Nephron (organoid): ENCODE data around the gene ART3.

Source experiments
- H3K27ac Mint-ChIP-seq, 3 experiments: 2 replicates each; pipeline ENCODE4 v1.8.0; 2020; ENCODE audit warnings: mixed read lengths in 3 of 3, mild to moderate bottlenecking in 2 of 3, moderate library complexity in 1 of 3
- H3K27me3 Mint-ChIP-seq: 2 replicates; pipeline ENCODE4 v1.8.0; 2021; ENCODE audit warnings: low read depth, mild to moderate bottlenecking, moderate library complexity, mixed read lengths
- H3K36me3 Mint-ChIP-seq: 2 replicates; pipeline ENCODE4 v1.8.0; 2020; ENCODE audit warnings: low read depth, mixed read lengths
- H3K4me1 Mint-ChIP-seq: 2 replicates; pipeline ENCODE4 v1.8.0; 2020; ENCODE audit warnings: mixed read lengths
- H3K4me3 Mint-ChIP-seq, 3 experiments: 2 replicates each; pipeline ENCODE4 v1.8.0; 2020; ENCODE audit warnings: mild to moderate bottlenecking in 3 of 3, mixed read lengths in 3 of 3, moderate library complexity in 2 of 3
- H3K9me3 Mint-ChIP-seq: 2 replicates; pipeline ENCODE4 v1.8.0; 2020; ENCODE audit warnings: mixed read lengths
- CTCF ChIP-seq, 3 experiments: fragments of 200-600 bp; sonication (generic); IDR thresholded peaks; one replicate each; pipeline ENCODE4 v1.5.0; 2021; ENCODE audit warnings: antibody characterized with exemption in 3 of 3; ENCODE audit not compliant: unreplicated experiment in 3 of 3

Gene ART3

GRCh38 chr4:76117536-76117935 is 43.0 kb downstream of the ART3 start:
- Mint-ChIP-seq H3K4me3 (no peak overlapping the region), H3K4me1 (no peaks in the 10 kb centered on the region), H3K9me3 (no peaks in the 10 kb centered on the region), H3K27ac (no peak overlapping the region), H3K36me3 (peaks cover 73% of the 10 kb centered on the region), H3K27me3 (no peaks in the 10 kb centered on the region)
- no peak for TF ChIP-seq CTCF (IDR thresholded peaks at IDR 0.05; ENCODE audit: unreplicated experiment in 3 of 3)

- no peak for TF ChIP-seq CTCF (IDR thresholded peaks at IDR 0.05; ENCODE audit: unreplicated experiment in 3 of 3)
- H3K36me3 Mint-ChIP-seq: peaks cover 81% of the 10 kb centered on the region
- no peaks in the 10 kb centered on the region for H3K27me3 Mint-ChIP-seq
- H3K4me3 Mint-ChIP-seq: no peak overlapping the region
- H3K27ac Mint-ChIP-seq: no peak overlapping the region
- peaks cover 4% of the 10 kb centered on the region for H3K9me3 Mint-ChIP-seq
- H3K4me1 Mint-ChIP-seq: no peaks in the 10 kb centered on the region
Measured at GRCh38 chr4:76120199-76120598, 45.7 kb downstream of the ART3 start.

- no peak overlapping the region for H3K4me3 Mint-ChIP-seq
- H3K4me1 Mint-ChIP-seq: no peaks in the 10 kb centered on the region
- H3K36me3 Mint-ChIP-seq: peaks cover 77% of the 10 kb centered on the region
- H3K27me3 Mint-ChIP-seq: no peaks in the 10 kb centered on the region
- no peak overlapping the region for H3K27ac Mint-ChIP-seq
- no peak for TF ChIP-seq CTCF (IDR thresholded peaks at IDR 0.05; ENCODE audit: unreplicated experiment in 3 of 3)
- peaks cover 4% of the 10 kb centered on the region for H3K9me3 Mint-ChIP-seq
Measured at GRCh38 chr4:76125816-76126215, 51.3 kb downstream of the ART3 start.

- Mint-ChIP-seq H3K4me3 (no peak overlapping the region), H3K27me3 (no peaks in the 10 kb centered on the region), H3K9me3 (peaks cover 4% of the 10 kb centered on the region), H3K4me1 (no peaks in the 10 kb centered on the region), H3K27ac (no peak overlapping the region), H3K36me3 (peaks cover 67% of the 10 kb centered on the region)
- TF ChIP-seq CTCF (IDR thresholded peaks at IDR 0.05; ENCODE audit: unreplicated experiment in 3 of 3): no peak
Measured at GRCh38 chr4:76127754-76128153, 53.2 kb downstream of the ART3 start.

- peaks cover 5% of the 10 kb centered on the region for H3K4me1 Mint-ChIP-seq
- peaks cover 60% of the 10 kb centered on the region for H3K36me3 Mint-ChIP-seq
- no peak for TF ChIP-seq CTCF (IDR thresholded peaks at IDR 0.05; ENCODE audit: unreplicated experiment in 3 of 3)
- no peak overlapping the region for H3K4me3 Mint-ChIP-seq
- no peak overlapping the region for H3K27ac Mint-ChIP-seq
- no peaks in the 10 kb centered on the region for H3K27me3 Mint-ChIP-seq
- no peaks in the 10 kb centered on the region for H3K9me3 Mint-ChIP-seq
Measured at GRCh38 chr4:76141241-76141640, 66.7 kb downstream of the ART3 start.

GRCh38 chr4:76144546-76144945 is 70.0 kb downstream of the ART3 start:
- TF ChIP-seq CTCF (IDR thresholded peaks at IDR 0.05; ENCODE audit: unreplicated experiment in 3 of 3): no peak
- Mint-ChIP-seq H3K36me3 (peaks cover 41% of the 10 kb centered on the region), H3K4me1 (peaks cover 29% of the 10 kb centered on the region), H3K27ac (no peak overlapping the region), H3K9me3 (no peaks in the 10 kb centered on the region), H3K27me3 (no peaks in the 10 kb centered on the region), H3K4me3 (peak overlapping the region; percentile 25 to 54 (median 48))
